SKM-1 treated with dmso at 0.1 percent for 144 hours (cell line): ENCODE results near the gene GJE1.
"Not testable (repeated sequence)": the region's sequence is repeated elsewhere in the genome, so short reads cannot be mapped to it uniquely, and the experiment has no call there.

Experiments
- DNase-seq: peaks from one replicate; lab custom pipeline; 2025; ENCODE audit not compliant: unreplicated experiment; lab: John Stamatoyannopoulos, UW

GJE1 gene

DNA sequence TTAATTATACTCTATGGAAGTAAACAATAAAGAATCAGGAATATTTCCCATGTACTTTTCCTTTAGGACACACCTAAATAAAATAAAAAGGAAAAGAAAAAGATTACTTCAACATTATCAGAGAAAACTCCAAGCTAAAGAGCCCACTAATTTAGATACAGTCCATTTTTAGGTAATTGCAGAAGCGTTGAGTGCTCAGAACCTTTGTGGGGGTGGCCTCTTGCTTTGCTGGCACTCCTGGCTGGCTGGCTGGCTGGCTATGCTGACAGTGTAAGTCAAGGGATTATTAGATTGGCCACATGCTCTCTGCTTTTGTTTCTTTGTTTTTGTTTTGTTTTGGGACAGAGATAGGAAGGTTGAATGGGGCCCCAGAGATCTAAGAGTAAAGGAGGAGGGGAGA, at the start of gene GJE1:
TSS of gene GJE1 (plus strand) at position 301 of the 400 bp plus-strand sequence. CDS start 234 bp downstream, outside the sequence.
- no peak for DNase-seq

- DNase-seq: no peak
These were observed 44.5 kb upstream of the GJE1 start for GRCh38 chr6:142087950-142088857.

GRCh38 chr6:142088858-142089216, 43.9 kb upstream of the GJE1 start:
- DNase-seq: no peak

DNA sequence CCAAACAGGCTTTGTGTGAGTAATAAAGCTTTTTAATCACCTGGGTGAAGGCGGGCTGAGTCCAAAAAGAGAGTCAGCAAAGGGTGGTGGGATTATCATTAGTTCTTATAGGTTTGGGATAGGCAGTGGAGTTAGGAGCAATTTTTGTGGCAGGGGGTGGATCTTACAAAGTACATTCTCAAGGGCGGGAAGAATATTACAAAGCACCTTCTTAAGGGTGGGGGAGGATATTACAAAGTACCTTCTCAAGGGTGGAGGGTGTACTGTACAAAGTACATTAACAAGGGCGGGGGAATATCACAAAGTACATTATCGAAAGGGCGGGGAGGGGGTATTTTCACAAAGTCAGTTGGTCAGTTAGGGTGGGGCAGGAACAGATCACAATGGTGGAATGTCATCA, 27.9 kb upstream of the GJE1 start:
- DNase-seq: not testable (repeated sequence)

GRCh38 chr6:142110820-142111219, 21.9 kb upstream of the GJE1 start:
- DNase-seq: not testable (repeated sequence)

GRCh38 chr6:142112451-142113061, 20.2 kb upstream of the GJE1 start:
- DNase-seq: peak; percentile 75

- no peak for DNase-seq
These were observed 15.4 kb upstream of the GJE1 start for GRCh38 chr6:142117366-142117765.

DNA sequence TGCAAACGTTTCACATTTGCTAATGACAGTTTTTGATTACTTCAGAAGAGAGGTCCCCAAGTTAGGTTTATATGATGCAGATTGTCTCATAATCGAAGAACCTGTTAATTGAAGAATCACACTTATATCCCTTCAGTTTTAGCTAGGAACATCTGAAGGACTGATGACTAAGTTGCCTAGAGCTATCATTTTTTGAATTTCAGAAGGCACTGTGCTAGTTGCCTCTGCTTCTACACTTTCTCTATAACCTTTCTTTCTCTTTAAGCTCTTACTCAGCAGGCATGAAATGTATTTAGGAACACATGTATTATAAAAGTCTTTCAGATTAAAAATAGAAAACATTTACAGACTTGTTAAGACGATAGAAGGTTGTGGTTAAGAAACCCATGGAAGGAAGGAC, 14.4 kb upstream of the GJE1 start:
- DNase-seq: no peak

- no peak for DNase-seq
These were observed 13.8 kb upstream of the GJE1 start for GRCh38 chr6:142118925-142119324.

DNA sequence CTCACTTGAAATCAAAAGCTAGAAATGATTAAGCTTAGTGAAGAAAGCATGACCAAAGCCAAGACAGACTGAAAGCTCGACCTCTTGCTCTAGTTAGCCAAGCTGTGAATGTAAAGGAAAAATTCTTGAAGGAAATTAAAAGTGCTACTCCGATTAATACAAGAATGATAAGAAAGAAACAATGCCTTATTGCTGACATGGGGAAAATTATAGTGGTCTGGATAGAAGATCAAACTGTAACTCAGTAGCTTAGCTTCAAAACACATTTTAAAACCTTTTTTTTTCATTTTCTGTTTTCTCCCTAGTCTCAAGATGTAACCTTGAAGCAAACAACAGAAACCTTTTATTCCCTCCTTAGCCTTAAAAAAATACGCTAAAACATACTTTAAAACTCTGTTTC, 11.4 kb upstream of the GJE1 start:
- DNase-seq: no peak

DNA sequence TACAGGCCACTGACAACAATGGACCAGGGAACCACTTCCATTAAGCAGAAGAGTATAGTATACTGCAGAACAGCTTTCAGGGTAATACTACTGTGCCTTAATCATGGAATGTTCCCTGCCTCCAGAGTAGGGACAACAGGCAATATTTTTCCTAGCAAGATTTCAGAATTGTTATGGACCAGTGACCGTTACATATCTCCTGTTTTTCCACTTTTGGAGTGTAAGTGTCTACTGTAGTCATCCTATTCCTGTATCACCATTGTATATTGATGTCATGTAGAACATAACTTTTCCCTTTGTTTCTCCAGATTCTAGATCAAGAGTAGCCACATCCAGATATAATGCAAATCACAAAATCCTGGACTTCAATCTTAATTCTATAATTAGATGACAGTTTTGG, 1.9 kb upstream of the GJE1 start:
- DNase-seq: no peak

GRCh38 chr6:142138876-142139275, 6.2 kb downstream of the GJE1 start:
- DNase-seq: no peak

- not testable (repeated sequence) for DNase-seq
These were observed 8.8 kb downstream of the GJE1 start for GRCh38 chr6:142141531-142141930.

DNA sequence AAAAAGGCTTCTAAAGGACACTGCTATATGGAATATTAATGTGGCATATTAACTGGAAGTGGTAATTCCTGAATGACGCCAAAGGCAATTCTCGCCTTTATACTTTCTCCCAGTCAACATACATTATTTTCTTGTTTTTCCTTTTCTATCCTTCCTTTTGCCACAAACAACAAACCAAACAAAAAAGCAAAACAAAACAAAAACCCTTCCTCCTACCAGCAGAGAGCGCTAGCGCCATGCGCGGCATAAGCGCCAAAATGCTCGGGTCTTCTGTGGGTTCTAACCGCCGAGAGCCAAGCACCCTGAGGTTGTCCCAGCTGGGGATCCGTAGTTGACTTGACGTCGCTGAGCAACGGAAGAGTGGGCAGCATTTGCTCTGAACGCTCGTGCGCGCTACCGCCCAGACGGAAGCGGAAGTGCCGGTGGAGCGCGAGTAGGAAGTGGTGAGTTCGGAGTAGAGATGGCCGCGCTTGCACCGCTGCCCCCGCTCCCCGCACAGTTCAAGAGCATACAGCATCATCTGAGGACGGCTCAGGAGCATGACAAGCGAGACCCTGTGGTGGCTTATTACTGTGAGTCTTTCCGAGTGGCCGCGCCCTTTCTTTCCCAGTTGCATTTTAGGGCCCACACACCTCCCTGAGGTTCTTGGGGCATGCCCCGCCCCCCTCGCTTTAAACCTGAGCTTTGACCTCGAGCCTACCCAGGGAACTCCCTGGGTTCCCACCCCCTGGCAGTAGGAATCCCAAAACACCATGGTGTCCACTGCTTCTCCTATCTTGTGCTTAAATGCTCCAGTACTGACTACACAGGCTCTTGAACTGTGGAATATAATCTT, 14.3 kb downstream of the GJE1 start, which contains the start of the genes NMBR and VTA1:
TSS of gene NMBR (minus strand) at position 295 of the 835 bp plus-strand sequence. CDS start 58,464 bp downstream, outside the sequence.
TSS of gene VTA1 (plus strand) at position 436 of the 835 bp plus-strand sequence. CDS start at position 461, 25 bp downstream.
- DNase-seq: peak; percentile 98

DNA sequence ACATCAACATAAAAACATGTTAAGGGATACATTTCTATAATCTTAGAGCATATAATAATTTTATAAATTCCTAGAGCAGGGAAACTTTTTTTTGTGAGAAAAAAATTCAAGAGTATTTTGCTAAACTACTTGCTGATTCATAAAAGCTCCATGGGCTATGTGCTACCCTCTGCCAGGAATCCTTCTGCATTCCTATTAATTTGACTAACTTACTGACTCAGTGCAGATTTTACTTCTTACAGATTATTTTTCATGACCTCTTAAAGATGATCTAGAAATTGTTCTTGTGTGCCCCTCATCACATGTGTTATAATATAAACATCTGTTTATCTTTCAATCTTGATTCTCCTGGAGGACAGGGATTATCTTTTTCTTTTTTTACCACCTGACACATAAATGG, 20.0 kb downstream of the GJE1 start:
- DNase-seq: no peak

- DNase-seq: no peak
These were observed 20.5 kb downstream of the GJE1 start for GRCh38 chr6:142153196-142153595.

DNA sequence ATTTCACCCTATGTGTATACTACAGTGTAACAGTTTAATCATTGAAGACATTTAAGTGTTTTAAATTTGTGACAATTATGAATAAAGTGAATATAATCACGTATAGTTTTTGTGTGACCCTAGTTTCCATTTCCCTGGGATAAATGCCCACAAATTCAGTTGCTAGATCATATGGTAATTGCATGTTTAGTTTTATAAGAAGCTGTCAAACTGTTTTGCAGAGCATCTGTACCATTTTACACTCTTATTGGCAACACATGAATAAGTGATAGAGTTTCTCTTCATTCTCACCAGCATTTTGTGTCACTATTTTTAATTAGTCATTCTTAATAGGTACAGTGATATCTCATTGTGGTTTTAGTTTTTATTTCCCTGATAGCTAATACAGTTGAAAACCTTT, 21.6 kb downstream of the GJE1 start:
- DNase-seq: no peak

GRCh38 chr6:142155091-142155490, 22.4 kb downstream of the GJE1 start:
- DNase-seq: no peak

DNA sequence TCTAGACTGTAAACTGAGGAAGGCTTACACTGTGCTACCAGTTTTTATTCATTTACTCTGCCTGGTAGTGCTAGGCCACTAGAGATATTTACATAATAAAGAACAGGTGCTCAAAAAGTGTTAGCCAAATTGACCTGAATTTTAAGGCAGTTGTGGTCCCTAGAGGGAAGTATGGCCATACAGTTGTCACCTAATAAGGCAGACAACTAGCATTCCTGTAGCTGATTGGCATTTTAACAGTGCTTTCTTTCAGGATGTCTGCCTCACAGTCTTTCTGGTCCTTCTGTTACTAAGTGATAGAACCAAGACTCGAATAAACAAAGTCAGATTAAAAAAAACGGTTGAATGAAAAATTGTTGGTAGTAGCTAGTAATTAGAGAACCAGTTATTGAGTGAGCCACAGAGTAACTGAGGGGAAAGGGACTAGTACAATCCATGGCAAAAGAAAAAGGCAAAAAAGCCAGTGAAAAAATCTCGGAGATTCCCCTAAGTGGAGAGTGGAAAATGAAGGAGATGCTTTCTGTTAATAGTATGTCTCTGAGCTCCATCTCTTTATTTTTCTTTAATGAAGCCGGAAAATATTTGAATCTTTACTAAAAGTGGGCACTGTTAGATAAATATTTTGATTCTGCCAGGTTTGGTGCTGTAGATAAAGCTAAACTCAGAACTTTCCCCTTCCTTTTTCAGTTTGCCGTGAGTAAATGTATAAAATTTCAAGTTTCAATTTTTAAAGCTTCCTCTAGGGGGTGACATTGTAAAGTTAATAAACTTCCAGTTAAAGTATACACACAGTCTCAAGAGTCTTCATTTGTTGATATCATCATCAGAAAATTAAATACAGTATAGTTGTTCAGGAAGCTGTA, 23.4 kb downstream of the GJE1 start:
- DNase-seq: peak; percentile 29

DNA sequence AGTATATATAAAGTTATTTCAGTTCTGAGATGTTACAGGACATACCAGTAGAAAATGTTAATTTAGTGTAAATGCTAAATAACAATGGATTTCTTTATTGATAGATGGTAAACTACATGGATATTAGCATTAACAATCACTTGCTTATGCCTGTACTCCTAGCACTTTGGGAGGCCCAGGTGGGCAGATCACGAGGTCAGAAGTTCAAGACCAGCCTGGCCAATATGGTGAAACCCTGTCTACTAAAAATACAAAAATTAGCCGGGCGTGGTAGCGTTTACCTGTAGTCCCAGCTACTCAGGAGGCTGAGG, 24.0 kb downstream of the GJE1 start:
- not testable (repeated sequence) for DNase-seq

- DNase-seq: no peak
These were observed 30.1 kb downstream of the GJE1 start for GRCh38 chr6:142162780-142163179.
